AG08395 (cell line): ENCODE data around the gene IL12RB2.

Source experiments
- DNase-seq: peaks from one replicate; pipeline ENCODE4 v3.0.0; 2012; ENCODE audit warnings: mixed read lengths, low spot score

IL12RB2 gene

GRCh38 chr1:67348586-67349252 lies 41.0 kb downstream of the IL12RB2 start:
- DNase-seq = no peak

- no peak for DNase-seq
These were observed 43.1 kb downstream of the IL12RB2 start for GRCh38 chr1:67350783-67351182.

DNA sequence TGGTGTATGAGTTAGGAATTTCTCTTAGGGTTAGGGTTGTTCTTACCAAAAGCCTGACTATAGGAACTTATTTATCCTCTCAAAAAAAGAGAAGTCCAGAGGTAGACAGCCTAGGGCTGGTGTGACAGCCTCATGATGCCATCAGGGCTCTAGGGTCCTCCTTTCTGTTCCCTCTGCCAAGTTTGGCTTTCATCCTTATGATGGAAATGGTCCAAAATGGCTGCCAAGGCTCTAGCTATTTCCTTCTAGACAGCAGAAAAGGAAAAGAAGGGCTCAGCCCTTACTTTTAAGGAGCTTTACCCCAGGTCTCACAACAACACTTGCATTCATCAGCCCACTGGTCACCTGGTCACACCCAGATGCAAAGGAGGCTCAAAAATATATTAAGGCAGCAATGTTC lies 44.5 kb downstream of the IL12RB2 start:
- no peak for DNase-seq

DNA sequence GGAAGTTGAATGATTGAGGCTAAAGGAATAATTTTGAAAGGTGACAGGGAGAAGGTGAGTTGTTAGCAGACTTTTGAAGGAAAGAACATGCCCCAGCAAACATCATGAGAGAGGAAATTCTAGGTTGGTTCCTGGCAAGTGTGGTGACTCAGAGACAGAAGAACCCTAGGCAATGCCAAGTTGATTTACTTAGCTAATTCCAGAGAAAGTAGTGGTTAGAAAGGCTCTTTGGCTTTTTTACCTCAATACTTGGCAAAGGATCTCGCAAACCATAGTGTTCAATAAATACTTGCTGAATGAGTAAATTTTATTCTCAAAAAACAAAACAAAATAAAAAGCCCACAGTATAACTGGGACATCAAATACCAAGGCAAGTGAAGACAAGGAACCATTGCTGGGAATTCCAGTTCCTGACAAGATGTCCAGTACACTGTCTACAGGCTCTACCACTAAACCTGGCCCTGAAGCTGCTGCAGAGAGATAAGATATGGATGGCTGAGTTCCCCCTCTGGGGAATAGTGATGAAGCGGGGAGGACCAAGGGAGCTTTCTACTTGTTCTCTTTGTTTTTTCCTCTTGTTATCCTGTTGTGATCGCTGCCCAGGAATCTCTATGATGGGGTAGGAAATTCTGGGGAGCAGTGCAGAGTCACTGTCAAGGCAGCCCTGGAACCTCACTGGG lies 48.2 kb downstream of the IL12RB2 start:
- DNase-seq = peak; percentile 83

DNA sequence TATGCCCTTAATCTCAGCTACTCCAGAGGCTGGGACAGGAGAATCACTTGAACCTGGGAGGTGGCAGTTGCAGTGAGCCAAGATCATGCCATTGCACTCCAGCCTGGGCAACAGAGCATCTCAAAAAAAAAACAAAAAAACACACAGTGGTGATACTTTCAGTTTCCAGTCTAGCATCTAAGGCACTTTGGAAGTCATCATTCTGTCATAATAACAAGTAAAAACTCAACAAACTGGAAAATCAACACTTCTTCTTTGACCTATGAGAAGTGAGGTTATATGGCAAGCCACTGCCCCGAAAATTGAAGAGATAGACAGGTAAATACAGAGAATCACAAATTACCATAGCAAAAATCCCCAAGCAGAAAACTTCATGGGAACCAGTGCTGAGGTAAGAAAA lies 51.9 kb downstream of the IL12RB2 start:
- DNase-seq = no peak

DNA sequence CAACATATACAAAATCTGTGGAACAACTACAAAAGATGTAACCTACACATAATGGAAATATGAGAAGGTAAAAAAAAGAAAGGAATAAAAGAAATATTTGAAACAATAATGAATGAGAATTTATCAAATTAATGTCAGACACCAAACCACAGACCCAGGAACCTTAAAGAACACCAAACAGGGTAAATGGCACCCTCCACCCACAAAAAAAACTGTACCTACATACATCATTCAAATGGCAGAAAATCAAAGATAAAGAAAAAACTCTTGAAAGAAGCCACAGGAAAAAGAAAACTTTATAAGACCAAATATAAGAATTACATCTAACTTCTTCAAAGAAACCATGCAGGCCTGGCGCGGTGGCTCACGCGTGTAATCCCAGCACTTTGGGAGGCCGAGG lies 54.0 kb downstream of the IL12RB2 start:
- DNase-seq = no peak

DNA sequence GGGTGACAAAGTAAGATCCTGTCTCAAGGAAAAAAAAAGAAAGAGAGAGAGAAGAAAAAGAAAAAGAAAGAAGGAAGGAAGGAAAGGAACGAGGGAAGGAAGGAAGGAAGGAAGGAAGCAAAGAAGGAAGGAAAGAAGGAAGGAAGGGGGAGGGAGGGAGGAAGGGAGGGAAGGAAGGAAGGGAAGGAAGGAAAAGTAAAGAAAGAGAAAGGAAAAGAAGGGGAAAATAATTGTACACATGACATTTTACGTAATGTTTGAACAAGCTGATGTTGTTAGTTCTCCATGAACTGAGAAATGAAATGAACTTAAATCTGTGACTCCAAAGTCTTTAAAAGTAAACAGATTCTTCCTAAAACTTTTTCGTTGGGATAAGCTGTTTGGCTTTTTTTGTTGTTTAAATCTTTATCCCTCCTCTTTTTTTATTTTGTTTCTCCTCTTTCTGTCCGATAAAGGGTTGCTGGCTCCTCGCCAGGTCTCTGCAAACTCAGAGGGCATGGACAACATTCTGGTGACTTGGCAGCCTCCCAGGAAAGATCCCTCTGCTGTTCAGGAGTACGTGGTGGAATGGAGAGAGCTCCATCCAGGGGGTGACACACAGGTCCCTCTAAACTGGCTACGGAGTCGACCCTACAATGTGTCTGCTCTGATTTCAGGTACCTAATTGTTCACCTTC lies 59.8 kb downstream of the IL12RB2 start:
- peak; percentile 17 for DNase-seq

DNA sequence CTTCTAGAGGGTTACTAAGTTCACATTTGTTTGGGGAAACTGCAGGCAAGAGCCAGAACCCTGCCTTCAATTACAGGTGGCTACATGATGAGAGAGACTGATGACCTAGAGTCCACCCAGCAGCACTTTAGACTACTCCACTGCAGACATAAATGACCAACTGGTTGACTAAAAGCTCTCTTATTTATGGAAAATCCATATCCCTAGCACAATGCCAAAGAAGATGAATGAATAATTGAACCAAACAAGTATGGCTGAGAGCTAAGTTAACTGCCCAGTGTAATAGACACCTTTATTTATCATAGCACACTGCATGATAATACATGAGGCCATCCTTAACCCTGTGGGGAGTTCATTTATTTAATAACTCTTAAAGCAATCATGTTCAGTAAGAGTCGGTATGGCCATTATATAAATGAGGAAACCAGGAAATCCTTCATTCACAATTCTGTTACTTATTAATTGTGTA lies 60.4 kb downstream of the IL12RB2 start:
- DNase-seq = no peak

DNA sequence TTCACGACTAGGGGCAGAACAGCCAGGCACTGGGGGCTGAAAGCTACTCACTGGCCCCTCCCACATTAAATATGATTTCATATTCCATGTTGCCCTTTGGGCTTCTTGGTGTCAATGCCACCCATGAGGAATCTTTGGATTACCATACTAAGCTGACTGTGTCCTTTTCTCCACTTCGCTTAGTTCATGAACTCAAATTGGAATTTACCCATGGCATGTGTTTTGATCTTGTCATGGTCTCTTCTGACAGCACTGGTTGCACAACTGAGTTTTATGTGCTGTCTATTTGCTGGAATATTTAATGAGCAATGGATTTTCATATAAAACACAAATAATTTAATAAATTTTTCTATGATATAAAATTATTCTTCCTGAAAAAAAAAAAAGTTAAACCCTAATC lies 63.4 kb downstream of the IL12RB2 start:
- no peak for DNase-seq

- no peak for DNase-seq
These were observed 64.0 kb downstream of the IL12RB2 start for GRCh38 chr1:67371681-67372080.

DNA sequence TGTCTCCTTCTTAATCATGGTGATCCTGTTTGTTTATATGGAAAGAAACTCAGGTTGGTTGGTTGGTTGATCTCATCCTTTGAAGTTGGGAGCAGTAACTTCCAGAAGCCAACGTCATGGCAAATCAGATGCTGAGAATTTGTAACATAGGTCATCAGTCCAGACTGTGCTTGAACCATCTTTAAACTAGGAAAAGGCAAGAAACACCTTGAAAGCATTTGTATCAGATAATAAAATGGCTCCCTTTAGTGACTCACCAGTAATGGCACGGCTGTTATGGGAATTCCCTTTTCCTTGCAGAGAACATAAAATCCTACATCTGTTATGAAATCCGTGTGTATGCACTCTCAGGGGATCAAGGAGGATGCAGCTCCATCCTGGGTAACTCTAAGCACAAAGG lies 64.5 kb downstream of the IL12RB2 start:
- DNase-seq = no peak

- no peak for DNase-seq
These were observed 65.2 kb downstream of the IL12RB2 start for GRCh38 chr1:67372898-67373297.

DNA sequence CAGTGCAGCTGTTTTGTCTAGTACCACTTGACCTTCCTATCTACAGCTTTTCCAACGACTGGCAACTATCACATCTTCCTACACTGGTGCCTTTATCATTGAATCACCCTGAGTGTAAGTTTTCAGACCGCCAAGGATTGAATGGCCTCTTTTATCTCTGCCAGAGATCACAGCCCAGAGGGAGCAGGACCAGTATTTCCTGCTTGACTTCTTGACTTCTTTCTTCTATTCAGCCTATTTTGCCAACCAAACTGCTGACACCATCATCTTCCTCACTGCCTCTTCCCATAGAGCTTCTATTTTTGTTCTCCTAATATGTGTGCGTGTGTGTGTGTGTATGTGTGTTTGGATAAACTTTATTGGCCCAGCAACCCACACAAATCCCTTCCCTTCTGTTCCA lies 68.7 kb downstream of the IL12RB2 start:
- no peak for DNase-seq

- DNase-seq = no peak
These were observed 69.6 kb downstream of the IL12RB2 start for GRCh38 chr1:67377253-67377652.

GRCh38 chr1:67381154-67381553 lies 73.5 kb downstream of the IL12RB2 start:
- DNase-seq = no peak

GRCh38 chr1:67382292-67382691 lies 74.6 kb downstream of the IL12RB2 start:
- no peak for DNase-seq

GRCh38 chr1:67383999-67384638 lies 76.4 kb downstream of the IL12RB2 start:
- DNase-seq = no peak

DNA sequence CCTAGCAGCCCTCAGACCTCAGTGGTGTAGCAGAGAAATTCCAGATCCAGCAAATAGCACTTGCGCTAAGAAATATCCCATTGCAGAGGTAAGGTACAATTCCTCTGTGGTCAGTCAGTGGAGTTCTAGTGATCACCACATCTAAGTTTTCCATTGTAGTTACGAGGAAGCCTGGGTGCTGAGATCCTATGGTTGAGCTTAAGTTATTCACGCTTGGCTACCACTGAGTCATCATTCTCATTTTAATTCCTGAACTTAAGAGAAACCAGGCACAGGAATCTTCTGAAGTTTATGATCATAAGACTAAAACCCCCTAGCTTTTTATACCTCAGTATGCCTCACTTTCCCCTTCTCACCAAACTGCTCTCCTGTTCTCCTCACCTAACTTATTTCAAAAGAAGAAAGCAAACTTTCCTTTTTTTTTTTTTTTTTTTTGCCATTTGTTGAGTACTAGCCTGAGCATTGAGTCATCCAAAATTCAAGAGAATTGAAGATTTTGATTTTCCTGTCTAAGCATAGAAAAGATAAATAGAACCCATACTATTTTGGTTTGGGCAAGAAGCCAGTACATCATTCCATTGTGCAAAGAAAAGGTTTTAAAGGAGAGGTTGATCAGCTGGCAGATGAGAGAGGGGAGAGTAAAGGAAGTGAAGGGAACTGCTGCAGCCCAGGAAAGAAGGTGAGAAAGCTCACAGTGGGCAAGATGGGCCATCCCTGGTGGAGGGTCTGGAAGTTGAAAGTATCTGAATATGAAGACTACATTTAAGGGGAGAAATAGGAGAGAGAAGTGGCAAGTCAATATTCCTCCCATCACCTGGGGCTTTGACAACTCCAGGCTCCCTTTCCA lies 82.6 kb downstream of the IL12RB2 start:
- peak; percentile 17 for DNase-seq

DNA sequence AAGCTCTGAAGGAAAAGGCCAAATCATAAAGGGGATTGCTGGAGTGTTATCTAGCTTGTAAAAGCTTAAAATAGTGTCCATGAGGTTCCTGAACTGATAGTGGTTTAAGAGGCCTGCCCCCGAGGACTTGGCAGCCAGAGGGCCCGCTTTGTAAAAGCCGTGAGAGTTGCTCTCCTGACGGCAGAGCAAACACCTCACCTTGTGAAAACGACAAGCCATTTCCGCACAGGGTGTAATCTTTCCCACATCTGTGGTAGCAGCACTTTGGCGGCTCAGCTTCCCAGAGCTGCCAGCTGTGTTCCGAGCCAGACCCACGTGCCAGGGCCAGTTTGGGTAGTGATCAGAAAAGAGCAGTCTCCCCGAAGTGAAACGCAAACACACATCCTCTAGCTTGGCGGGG lies 85.6 kb downstream of the IL12RB2 start:
- no peak for DNase-seq

GRCh38 chr1:67393737-67394136 lies 86.1 kb downstream of the IL12RB2 start:
- no peak for DNase-seq

GRCh38 chr1:67394548-67394947 lies 86.9 kb downstream of the IL12RB2 start:
- no peak for DNase-seq
